HG03066 (cell line): ENCODE data around the gene CFAP221.

Experiments
- ATAC-seq: cut with Tn5 transposase; IDR thresholded peaks from one replicate; pipeline ENCODE4 v1.9.1; 2021; ENCODE audit warnings: low read depth; ENCODE audit not compliant: unreplicated experiment

CFAP221 gene

DNA sequence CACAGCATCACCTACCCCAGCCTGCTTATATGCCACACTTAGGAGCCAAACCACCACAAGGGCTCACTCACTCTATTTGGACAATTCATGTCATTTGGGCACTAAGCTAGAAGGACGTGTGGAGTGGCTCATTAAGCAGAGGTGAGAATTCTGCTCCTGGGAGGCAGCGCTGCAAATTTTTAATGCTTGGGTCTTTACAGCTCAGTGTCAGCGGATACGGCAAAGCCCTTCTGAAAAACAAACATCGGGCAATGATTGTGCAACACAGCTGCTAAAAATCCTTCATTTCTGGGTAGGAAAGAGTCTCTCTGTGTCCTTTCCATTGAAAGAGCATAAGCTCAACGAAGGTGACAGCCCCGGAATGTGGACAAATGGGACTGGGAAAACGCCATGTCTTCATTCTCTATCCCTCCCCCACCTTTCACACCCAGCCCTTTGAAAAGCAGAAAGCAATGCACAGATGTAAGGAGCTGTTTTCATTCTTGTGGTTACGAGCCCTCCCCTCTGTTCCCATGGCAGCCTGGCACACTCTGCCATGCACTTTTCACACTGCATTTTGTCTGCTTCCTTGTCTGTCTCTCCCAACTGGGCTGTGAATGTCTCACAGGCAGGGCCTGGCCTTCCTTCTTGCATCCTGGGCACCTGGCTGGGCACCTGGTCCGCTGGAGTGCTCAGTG, 150.7 kb downstream of the CFAP221 start:
- ATAC-seq, result no peak

DNA sequence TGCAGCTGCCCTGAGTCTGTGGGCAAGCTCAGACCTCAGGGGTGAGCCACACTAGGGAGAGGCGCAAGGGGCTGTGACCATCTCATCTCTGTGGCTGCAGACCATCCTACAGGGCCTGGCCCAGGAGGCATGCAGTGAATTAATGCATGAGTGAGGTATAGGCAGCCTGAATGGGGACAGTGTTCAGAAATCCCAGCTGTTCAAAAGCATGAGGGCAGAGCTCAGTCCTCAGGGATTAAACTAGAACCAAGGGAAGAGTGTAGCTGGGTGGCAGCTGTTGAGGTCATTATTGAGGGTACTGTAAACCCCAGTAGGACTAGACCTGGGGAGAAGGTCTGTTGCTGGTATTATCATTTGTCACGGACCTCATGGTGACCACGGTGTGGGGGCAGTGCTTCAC, 151.8 kb downstream of the CFAP221 start:
- ATAC-seq, result no peak

DNA sequence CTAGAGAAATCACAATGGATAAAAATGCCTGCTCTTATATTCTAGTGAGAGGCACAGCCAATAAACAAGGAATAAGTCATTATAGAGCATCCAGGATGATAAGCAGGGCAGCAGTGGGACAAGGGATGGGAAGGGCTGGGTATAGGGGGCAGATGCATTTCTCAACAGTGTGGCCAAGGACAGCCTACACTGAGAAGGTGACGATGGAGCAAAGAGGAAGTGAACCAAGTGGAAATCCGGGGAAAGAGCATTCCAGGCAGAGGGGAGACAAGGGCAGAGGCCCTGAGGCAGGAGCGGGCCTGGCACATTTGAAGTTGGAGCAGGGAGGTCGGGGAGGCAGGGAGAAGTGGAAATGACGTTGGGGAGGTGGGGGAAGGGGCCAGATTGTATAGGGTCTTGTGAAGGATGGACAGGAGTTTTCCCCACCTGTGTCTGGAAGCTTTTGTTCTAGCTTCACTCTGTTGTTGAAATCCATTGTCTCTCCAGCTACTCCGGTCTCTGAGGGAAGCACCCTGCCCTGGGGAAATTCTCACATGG, 152.3 kb downstream of the CFAP221 start:
- no peak for ATAC-seq

DNA sequence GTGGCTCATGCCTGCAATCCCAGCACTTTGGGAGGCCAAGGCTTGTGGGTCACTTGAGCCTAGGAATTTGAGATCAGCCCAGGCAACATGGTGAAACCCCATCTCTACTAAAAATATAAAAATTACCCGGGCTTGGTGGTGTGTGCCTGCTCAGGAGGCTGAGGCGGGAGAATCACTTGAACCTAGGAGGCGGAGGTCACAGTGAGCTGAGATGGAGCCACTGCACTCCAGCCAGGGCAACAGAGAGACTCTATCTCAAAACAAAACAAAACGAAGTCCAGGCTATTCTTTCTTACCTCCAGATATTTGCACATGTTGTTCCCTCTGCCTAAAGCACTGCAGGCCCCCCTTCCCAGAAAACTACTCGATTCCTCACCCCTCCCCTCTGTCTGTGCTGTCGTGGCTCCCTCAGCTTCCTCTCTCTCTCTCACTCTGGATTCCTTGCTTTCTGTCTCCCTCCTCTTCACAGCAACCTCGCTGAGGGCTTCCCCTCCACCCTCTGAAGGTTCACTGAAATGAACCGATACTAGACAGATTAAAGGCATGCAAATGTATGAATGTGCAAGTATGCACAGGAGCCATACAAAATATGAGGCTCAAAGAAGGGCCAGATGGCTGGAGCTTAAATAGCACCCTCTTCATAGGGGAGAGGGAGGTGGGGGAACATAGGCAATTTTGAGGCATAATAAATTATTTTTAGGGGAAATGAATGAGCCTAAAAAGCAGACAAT, 153.2 kb downstream of the CFAP221 start:
- ATAC-seq, result no peak

DNA sequence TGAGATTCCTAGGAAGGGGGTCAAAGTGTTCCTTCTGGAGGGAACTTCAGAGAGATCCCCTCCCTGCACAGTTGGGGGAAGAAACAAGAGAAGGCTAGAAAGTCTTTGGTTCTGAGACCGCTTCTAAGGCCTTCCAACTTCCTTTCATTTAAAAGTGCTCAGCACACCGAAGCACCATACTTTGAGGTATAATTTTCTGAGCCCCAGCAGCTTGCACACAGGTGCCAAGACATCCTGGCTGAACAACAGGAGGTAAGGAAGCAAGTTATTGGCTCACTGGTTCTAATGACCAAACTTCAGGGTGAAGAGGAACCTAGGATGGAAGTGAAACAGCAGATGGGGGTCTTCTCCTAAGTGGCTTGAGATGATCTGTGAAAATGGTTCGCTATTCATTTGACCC, 154.0 kb downstream of the CFAP221 start:
- ATAC-seq, result no peak

DNA sequence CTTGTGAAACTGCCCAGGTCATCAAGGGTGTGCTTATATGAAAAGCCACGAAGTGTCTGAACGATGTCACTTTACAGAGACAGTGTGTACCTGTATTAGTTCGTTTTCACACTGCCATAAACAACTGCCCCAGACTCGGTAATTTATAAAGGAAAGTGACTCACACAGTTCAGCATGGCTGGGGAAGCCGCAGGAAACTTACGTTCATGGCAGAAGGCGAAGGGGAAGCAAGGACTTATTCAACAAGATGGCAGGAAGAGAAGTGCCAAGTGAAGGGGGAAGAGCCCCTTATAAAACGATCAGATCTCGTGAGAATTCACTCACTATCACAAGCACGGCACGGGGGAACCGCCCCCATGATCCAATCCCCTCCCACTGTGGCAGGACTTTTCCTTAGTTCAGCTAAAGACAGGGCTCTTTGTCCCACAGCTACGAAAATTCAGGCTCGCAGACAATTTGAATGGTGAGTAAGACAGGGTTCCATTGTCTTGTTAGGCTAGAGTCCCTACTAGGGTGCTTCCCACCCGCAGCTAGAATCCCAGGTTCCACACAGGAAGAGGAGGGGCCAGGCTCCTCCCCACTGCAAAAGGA, 154.9 kb downstream of the CFAP221 start:
- ATAC-seq, result no peak

DNA sequence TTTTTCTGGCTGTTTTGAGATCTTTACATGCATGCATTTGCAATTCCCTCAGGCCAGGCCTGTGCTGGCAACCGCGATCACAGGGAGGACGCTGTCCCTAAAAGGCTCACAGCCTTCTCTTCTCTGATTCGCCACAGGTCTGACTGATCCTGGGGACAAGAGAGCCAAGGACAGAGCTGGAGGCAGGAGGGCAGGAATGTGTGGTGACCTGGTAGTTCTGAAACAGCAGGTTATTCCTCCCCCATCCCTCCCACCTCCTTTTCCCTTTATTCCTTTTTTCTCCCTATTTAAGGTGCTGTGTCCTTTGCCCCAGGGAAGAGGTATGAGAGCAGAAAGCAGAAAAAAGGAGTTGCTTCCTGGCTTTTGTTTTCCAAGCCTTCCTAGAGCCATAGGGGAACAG, 156.6 kb downstream of the CFAP221 start:
- no peak for ATAC-seq

- ATAC-seq, result no peak
Observed at GRCh38 chr2:119701352-119701751, 157.1 kb downstream of the CFAP221 start.

GRCh38 chr2:119702203-119702917, 158.1 kb downstream of the CFAP221 start:
- no peak for ATAC-seq

DNA sequence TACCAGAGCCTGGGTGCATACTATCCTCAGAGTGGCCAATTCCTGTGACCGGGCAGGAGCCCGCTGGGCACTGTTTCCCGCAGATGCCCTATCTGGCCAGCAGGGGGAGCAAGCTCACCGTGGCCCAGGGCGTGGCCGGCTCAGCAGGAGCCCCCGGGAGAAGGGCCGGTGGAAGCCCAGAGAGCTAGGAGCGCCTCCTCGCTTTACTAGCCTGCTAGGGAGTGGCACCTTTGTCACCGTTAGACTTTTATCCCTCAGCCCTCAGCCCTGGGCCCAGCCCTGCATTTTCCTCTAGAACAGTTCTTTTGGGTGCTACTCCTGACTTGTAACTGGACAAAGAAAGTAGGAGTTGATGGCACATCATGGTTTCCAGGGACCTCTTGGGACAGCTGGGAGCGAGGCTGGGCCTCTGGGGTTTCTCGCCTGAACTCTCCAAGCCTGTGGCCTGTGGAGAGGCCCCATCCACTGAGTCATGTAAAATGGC, 158.7 kb downstream of the CFAP221 start:
- ATAC-seq, result peak; percentile 73

DNA sequence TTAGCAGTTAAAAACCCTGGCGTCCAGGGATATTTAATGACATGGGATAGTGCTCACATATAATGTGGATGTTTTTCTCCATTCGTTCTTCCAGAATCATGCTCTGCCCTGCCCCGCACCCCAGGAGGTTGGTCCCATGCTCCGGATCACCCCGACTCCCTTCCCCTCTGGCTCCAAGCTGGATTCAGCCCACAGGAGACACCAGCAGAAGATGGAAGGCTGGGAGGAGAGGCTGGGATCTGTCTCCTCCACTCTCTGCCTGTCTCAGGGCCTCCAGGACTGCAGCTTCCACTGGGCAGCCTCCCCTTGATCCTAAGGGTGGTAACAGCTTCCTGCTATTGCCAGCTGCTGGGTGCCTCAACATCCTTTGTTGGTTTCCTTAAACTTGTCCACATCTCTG, 159.3 kb downstream of the CFAP221 start:
- ATAC-seq, result no peak

DNA sequence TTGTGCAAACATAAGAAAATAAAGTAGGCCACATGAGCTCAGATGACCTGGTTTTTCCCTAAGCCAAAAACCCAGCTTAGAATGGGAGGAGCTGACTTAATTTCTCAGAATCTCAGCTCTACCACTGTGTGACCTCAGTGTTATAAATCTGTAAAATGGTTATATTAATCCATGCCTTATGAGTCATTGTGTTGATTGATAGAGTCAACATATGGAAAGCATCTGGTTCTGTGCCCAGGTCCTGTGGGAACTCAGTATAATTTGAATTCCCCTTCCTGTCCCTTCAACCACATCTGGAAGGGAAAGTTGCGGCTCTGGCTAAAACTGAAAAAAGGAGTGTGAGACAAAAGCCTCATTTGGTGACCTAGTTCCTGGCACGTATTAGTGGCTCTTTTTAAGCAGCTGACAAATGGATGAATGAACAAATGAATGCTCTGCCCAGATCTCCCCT, 160.4 kb downstream of the CFAP221 start:
- no peak for ATAC-seq

DNA sequence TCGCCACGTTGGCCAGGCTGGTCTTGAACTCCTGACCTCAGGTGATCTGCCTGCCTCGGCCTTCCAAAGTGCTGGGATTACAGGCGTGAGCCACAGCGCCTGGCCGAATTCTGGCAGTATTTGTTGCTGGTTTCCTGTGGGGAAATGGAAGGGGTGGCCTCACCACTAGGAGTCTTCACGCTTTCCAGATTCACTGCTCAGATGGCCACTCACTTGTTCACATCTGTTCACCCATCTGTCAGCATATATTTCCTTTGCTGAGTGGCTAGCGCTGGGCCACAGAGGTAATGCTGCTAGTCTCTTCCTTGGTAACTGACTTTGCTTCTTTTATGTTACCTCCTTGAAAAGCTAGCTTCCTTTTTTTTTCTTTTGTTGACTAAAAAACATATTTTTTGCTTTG, 162.0 kb downstream of the CFAP221 start:
- ATAC-seq, result no peak
